Right renal cortex interstitium (tissue), 3 donors: Measurements from ENCODE around the gene ZPR1. TPM values are rescaled to one million over a fixed set of nuclear protein-coding genes. Genes with fewer than 3 reads are reported as not detected.
"Not testable (repeated sequence)": the region's sequence is repeated elsewhere in the genome, so short reads cannot be mapped to it uniquely, and the experiment has no call there.

Source experiments
- DNase-seq, 3 donors: peaks; one replicate each; pipeline ENCODE4 v3.0.0-alpha.2; 2013; ENCODE audit warnings: low read depth in 3 of 3, low spot score in 2 of 3
- polyA plus RNA-seq, 3 donors: library from polyadenylated mRNA; unstranded; fragments of 120-200 nt; gene quantifications; one replicate each; pipeline ENCODE4 v1.2.1, GENCODE V29; 2013; ENCODE audit not compliant: insufficient read length in 3 of 3

ZPR1 gene, protein sequence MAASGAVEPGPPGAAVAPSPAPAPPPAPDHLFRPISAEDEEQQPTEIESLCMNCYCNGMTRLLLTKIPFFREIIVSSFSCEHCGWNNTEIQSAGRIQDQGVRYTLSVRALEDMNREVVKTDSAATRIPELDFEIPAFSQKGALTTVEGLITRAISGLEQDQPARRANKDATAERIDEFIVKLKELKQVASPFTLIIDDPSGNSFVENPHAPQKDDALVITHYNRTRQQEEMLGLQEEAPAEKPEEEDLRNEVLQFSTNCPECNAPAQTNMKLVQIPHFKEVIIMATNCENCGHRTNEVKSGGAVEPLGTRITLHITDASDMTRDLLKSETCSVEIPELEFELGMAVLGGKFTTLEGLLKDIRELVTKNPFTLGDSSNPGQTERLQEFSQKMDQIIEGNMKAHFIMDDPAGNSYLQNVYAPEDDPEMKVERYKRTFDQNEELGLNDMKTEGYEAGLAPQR
- 10 to 100 TPM; 60.3 to 67.8 (median 60.6) TPM for polyA plus RNA-seq

GRCh38 chr11:116787786-116788486 is at the start of gene ZPR1:
Gene ZPR1 (minus strand): TSS chr11:116788023. CDS start chr11:116787990, 33 bp downstream.
- DNase-seq = peak; percentile 62 to 74 (median 66)

DNA sequence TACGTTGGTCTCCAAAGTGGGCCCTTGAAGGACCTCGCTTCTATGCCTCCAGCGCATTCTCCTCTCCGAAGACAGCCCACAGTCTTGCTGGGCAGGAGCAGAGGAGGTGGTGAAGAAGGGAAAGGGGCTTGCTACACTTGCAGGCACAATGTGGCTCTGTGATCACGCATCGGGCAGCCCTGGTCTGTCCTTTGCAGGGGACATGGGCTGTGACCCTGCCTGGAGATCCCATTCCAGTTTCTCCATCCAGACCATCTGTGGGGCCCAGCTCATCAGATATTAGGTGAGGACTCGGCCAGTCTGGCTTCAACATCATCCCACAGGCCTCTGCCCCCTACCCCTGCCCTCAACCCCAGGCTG is 48.8 kb upstream of the ZPR1 start:
- no peak for DNase-seq

DNA sequence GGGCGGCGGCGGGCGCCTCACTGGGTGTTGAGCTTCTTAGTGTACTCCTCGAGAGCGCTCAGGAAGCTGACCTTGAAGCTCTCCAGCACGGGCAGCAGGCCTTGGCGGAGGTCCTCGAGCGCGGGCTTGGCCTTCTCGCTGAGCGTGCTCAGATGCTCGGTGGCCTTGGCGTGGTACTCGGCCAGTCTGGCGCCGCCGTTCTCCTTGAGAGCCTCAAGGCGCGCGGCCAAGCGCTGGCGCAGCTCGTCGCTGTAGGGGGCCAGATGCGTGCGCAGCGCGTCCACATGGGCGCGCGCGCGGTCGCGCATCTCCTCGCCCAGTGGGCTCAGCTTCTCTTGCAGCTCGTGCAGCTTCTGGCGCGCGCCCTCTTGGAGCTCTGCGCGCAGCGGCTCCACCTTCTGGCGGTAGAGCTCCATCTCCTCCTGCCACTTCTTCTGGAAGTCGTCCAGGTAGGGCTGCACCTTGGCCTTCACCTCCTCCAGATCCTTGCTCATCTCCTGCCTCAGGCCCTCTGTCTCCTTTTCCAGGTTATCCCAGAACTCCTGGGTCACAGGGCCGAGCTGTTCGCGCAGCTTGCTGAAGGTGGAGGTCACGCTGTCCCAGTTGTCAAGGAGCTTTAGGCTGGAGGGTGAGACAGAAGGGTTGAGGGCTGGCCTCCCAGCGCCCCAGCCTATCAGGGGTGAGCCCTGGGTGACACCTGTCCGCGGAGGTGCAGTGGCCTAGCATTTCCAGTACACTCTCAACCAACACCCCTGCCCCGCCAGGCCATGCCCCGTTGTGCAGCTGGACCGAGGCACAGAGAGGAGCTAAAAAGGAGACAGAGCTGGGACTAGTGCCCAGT is 48.2 kb upstream of the ZPR1 start:
- peak; percentile 80 to 83 (median 81) for DNase-seq

DNA sequence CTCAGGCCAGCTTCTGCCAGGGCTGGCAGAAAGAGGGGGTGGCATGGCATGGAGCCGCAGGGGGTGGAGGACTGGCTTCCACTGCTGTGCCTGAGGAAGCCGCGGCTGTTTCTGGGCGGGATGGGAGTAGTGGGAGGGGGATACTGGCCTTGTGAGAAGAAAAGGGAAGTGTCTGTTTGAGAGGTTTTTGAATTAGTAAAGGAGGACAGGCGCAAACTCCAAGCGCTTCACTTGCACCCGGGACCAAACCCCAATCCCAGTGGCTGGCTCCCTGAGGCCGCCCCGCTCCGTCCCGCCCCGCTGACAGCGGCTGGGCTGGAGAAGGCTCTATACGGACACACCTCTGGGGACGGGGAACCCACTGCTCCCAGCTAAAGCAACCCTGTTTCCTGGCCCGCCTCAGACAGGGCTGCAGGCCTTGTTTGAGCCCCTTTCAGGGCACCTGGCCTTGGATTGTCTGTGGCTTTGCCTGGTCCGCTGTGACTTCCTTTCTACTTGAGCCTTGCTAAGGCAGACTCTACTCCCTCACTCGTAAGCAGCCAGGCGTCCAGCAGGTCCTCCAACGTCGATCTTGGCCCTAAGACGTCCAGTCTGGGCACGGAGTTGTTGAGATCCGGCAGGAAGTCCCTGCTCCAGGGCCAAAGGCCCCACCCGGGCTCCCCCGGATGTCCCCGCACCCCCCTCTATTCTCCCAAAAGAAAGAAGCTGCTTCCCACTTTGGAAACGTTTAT is 47.4 kb upstream of the ZPR1 start:
- DNase-seq = no peak

DNA sequence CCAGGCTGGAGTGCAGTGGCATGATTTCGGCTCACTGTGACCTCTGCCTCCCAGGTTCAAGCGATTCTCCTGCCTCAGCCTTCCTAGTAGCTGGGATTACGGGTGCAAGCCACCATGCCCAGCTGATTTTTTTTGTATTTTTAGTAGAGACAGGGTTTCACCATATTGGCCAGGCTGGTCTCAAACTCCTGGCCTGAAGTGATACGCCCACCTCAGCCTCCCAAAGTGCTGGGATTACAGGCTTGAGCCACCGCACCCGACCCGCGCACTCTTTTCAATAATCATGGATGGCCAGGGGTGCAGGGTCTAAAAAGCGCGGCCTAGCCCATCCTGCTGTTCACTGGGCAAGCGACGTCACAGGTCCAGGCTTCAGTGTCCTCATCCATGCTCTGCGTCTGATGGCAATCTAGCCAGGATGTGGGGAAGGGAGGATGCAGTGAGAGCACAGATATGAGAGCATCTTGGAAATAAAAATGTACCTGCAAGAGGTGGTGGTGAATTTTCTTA is 46.8 kb upstream of the ZPR1 start:
- not testable (repeated sequence) for DNase-seq

- DNase-seq = no peak
Observed at GRCh38 chr11:116833816-116834534, 46.2 kb upstream of the ZPR1 start.

- DNase-seq = no peak
Observed at GRCh38 chr11:116833491-116833815, 45.6 kb upstream of the ZPR1 start.

DNA sequence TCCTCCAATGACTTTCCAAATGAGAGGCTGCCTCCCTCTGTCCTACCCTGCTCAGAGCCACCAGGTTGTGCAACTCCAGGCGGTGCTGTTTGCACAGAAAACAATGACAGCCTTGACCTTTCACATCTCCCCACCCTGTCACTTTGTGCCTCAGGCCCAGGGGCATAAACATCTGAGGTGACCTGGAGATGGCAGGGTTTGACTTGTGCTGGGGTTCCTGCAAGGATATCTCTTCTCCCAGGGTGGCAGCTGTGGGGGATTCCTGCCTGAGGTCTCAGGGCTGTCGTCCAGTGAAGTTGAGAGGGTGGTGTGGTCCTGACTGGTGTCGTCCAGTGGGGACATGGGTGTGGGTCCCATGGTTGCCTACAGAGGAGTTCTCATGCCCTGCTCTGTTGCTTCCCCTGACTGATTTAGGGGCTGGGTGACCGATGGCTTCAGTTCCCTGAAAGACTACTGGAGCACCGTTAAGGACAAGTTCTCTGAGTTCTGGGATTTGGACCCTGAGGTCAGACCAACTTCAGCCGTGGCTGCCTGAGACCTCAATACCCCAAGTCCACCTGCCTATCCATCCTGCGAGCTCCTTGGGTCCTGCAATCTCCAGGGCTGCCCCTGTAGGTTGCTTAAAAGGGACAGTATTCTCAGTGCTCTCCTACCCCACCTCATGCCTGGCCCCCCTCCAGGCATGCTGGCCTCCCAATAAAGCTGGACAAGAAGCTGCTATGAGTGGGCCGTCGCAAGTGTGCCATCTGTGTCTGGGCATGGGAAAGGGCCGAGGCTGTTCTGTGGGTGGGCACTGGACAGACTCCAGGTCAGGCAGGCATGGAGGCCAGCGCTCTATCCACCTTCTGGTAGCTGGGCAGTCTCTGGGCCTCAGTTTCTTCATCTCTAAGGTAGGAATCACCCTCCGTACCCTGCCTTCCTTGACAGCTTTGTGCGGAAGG is 44.8 kb upstream of the ZPR1 start:
- no peak for DNase-seq

GRCh38 chr11:116831790-116832349 is 44.0 kb upstream of the ZPR1 start:
- no peak for DNase-seq

DNA sequence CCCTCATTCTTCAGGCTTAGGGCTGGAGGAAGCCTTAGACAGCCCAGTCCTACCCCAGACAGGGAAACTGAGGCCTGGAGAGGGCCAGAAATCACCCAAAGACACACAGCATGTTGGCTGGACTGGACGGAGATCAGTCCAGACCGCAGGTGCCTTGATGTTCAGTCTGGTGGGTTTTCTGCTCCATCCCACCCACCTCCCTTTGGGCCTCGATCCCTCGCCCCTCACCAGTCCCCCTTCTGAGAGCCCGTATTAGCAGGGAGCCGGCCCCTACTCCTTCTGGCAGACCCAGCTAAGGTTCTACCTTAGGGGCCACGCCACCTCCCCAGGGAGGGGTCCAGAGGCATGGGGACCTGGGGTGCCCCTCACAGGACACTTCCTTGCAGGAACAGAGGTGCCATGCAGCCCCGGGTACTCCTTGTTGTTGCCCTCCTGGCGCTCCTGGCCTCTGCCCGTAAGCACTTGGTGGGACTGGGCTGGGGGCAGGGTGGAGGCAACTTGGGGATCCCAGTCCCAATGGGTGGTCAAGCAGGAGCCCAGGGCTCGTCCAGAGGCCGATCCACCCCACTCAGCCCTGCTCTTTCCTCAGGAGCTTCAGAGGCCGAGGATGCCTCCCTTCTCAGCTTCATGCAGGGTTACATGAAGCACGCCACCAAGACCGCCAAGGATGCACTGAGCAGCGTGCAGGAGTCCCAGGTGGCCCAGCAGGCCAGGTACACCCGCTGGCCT is 42.5 kb upstream of the ZPR1 start:
- DNase-seq = no peak

GRCh38 chr11:116829525-116830183 is 41.8 kb upstream of the ZPR1 start, which contains the start of gene APOC3:
Gene APOC3 (plus strand): TSS chr11:116829907. CDS start chr11:116830583, 676 bp downstream.
- no peak for DNase-seq

GRCh38 chr11:116828632-116829524 is 41.1 kb upstream of the ZPR1 start:
- DNase-seq = no peak

DNA sequence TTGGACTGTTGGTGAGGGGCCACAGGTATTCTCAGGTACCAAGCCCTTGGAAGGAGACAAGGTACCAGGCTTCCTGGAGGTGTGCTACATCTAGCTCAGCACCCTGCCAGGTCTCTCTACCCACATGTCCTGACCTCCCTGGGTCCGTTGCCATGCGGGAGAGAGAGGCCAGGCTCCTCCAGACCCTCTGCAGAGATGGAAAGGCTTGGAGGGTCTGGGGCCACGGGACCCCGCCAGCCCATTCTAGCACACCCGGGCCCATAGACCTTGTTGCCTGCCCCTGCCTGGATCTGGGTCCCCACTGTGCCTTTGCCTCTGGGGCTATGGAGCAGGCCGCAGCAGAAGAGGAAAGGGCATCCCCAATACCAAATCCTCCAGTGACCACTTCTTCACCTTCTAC is 39.6 kb upstream of the ZPR1 start:
- no peak for DNase-seq

DNA sequence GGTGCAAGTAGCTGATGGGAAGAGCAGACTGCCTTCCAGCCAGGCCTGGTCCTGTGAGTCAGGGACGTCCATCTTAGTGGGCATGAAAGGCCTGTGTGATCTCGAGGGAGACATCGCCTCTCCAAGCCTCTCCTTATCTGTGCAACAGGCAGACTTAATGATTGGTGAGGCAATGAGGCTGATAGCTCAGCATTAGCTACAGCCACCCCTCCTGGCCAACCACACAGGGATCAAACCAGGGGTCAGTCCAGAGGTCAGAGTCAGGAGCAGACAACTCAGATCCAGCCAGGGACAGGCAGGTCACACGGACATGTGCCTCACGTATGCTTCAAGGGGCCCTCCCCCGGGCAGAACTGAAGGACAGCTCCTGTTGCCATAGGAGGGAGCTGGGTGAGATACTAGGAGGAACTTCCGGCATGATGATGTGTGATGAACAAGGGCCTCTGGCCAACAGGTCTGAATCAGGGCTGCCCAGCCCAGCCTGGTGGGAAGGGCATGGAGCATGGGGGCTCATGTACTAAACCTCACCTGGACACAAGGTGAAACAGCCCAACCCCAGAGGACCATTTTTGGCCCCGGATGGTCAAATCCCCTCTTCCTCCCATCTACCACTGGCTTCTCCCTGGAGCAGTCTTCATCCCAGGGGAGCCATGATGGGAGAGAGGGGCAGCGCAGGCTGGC is 39.1 kb upstream of the ZPR1 start:
- DNase-seq = no peak
